ENCODE data around the gene IFNG-AS1.

Gene IFNG-AS1

GRCh38 chr12:67994046-67994445 lies 4.8 kb downstream of the IFNG-AS1 start:
- no peak for DNase-seq (ENCODE audit: low read depth)

GRCh38 chr12:67996347-67996746 lies 7.1 kb downstream of the IFNG-AS1 start:
- DNase-seq (ENCODE audit: low read depth) = no peak

GRCh38 chr12:67998379-67998778 lies 9.1 kb downstream of the IFNG-AS1 start:
- no peak for DNase-seq (ENCODE audit: low read depth)

GRCh38 chr12:67999244-67999643 lies 10.0 kb downstream of the IFNG-AS1 start:
- DNase-seq (ENCODE audit: low read depth) = no peak

- DNase-seq (ENCODE audit: low read depth) = no peak
Measured at GRCh38 chr12:68001486-68002466, 12.5 kb downstream of the IFNG-AS1 start.

GRCh38 chr12:68003777-68004176 lies 14.5 kb downstream of the IFNG-AS1 start:
- no peak for DNase-seq (ENCODE audit: low read depth)

GRCh38 chr12:68007033-68007432 lies 17.8 kb downstream of the IFNG-AS1 start:
- DNase-seq (ENCODE audit: low read depth) = no peak

GRCh38 chr12:68007466-68007865 lies 18.2 kb downstream of the IFNG-AS1 start:
- DNase-seq (ENCODE audit: low read depth) = no peak

- DNase-seq (ENCODE audit: low read depth) = no peak
Measured at GRCh38 chr12:68011206-68011881, 22.1 kb downstream of the IFNG-AS1 start.

GRCh38 chr12:68011882-68012207 lies 22.6 kb downstream of the IFNG-AS1 start:
- no peak for DNase-seq (ENCODE audit: low read depth)

GRCh38 chr12:68012712-68013111 lies 23.5 kb downstream of the IFNG-AS1 start:
- DNase-seq (ENCODE audit: low read depth) = no peak

- no peak for DNase-seq (ENCODE audit: low read depth)
Measured at GRCh38 chr12:68013181-68013580, 23.9 kb downstream of the IFNG-AS1 start.

GRCh38 chr12:68016136-68016535 lies 26.9 kb downstream of the IFNG-AS1 start:
- DNase-seq (ENCODE audit: low read depth) = no peak

GRCh38 chr12:68018315-68018714 lies 29.1 kb downstream of the IFNG-AS1 start:
- no peak for DNase-seq (ENCODE audit: low read depth)

- DNase-seq (ENCODE audit: low read depth) = no peak
Measured at GRCh38 chr12:68020049-68020448, 30.8 kb downstream of the IFNG-AS1 start.

GRCh38 chr12:68020699-68021098 lies 31.5 kb downstream of the IFNG-AS1 start:
- no peak for DNase-seq (ENCODE audit: low read depth)

GRCh38 chr12:68028647-68029046 lies 39.4 kb downstream of the IFNG-AS1 start:
- no peak for DNase-seq (ENCODE audit: low read depth)

GRCh38 chr12:68030248-68030647 lies 41.0 kb downstream of the IFNG-AS1 start:
- DNase-seq (ENCODE audit: low read depth) = no peak

GRCh38 chr12:68031174-68031573 lies 41.9 kb downstream of the IFNG-AS1 start:
- DNase-seq (ENCODE audit: low read depth) = no peak

- no peak for DNase-seq (ENCODE audit: low read depth)
Measured at GRCh38 chr12:68031881-68032739, 42.9 kb downstream of the IFNG-AS1 start.

- no peak for DNase-seq (ENCODE audit: low read depth)
Measured at GRCh38 chr12:68034567-68034966, 45.3 kb downstream of the IFNG-AS1 start.

GRCh38 chr12:68036642-68037041 lies 47.4 kb downstream of the IFNG-AS1 start:
- DNase-seq (ENCODE audit: low read depth) = no peak
